Gastroesophageal sphincter (tissue), 4 donors: ENCODE measurements around the gene MYT1. TPM values are rescaled to one million over a fixed set of nuclear protein-coding genes. Genes with fewer than 3 reads are reported as not detected.

Source experiments
- ATAC-seq: fragments of 150-250 bp; one replicate; pipeline ENCODE4 v1.9.1; 2016; ENCODE audit warnings: mild to moderate bottlenecking, moderate library complexity
- H3K27ac ChIP-seq, 4 donors: fragments of 200-600 bp; sonication (generic) in 3 of 4; 1 replicate in 3 of 4; 2 replicates in 1 of 4; pipeline ENCODE4 v1.5.1; 2016 to 2019
- H3K27me3 ChIP-seq: fragments of 200-600 bp; sonication (generic); one replicate; pipeline ENCODE4 v1.5.1; 2019
- H3K36me3 ChIP-seq, 2 donors: fragments of 200-600 bp; sonication (generic); one replicate each; pipeline ENCODE4 v1.5.1; 2019; ENCODE audit warnings: control low read depth in 1 of 2
- H3K4me1 ChIP-seq, 3 donors: fragments of 200-600 bp; sonication (generic); 1 replicate in 2 of 3; 2 replicates in 1 of 3; pipeline ENCODE4 v1.5.1; 2016 to 2019; ENCODE audit warnings: control low read depth in 2 of 3
- H3K4me3 ChIP-seq, 2 donors: fragments of 200-600 bp; sonication (generic); one replicate each; pipeline ENCODE4 v1.5.1; 2019; ENCODE audit warnings: mild to moderate bottlenecking in 1 of 2, moderate library complexity in 1 of 2
- H3K9me3 ChIP-seq, 3 donors: fragments of 200-600 bp; sonication (generic); one replicate each; pipeline ENCODE4 v1.5.1; 2017 to 2019; ENCODE audit warnings: control low read depth in 2 of 3
- CTCF ChIP-seq, 4 experiments: fragments of 200-600 bp in 2 of 4; fragments of 450-650 bp in 2 of 4; sonication (generic) in 1 of 4; IDR thresholded peaks; one replicate each; pipeline ENCODE4 v1.5.1; 2017 to 2019; ENCODE audit warnings: antibody characterized with exemption in 4 of 4, mild to moderate bottlenecking in 2 of 4, moderate library complexity in 2 of 4
- EP300 ChIP-seq: sonication (generic); formaldehyde crosslinking; IDR thresholded peaks from one replicate; pipeline ENCODE4 v1.6.1; 2017; ENCODE audit warnings: antibody characterized with exemption, mild to moderate bottlenecking
- POLR2A ChIP-seq, 2 donors: fragments of 450-650 bp; IDR thresholded peaks; one replicate each; pipeline ENCODE4 v1.6.1; 2017; ENCODE audit warnings: antibody characterized with exemption in 2 of 2, mild to moderate bottlenecking in 2 of 2, moderate library complexity in 1 of 2
- POLR2AphosphoS5 ChIP-seq: sonication (generic); formaldehyde crosslinking; IDR thresholded peaks from one replicate; pipeline ENCODE4 v1.6.1; 2017; ENCODE audit warnings: antibody characterized with exemption
- WGBS, 2 donors: methylation state at CpG; one replicate each; pipeline ENCODE4 v1.1.5; 2018; ENCODE audit warnings: low coverage in 1 of 2; 5-methylcytosine and 5-hydroxymethylcytosine counted together
- total RNA-seq, 4 donors: library from RNA; depleted of rRNA; stranded (reverse); fragments of >200 nt; gene quantifications; one replicate each; pipeline ENCODE4 v1.1.0, GENCODE V29; 2016

Gene MYT1
- total RNA-seq, 4 donors from 2014 or later: 0.04 to 0.27 TPM; not detected in 2

DNA sequence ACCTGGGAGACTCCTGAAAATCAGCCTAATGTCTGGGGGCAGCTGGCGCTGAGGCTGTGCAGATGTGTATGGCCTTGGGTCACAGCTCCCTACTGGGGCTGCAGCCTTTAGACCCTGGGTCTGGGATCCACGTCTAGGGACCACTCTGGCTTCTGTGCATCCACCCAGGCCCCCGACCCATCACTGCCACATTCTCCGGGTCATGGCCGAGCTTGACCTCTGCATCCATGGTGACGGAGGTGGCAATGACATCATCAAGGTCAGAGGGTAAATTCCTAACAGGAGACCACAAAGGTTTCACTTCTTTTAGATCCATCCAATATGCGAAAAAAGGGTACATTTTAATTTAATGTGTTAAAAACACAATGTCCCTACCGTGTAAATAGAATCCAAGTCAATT lies 76.8 kb downstream of the MYT1 start:
- 56 to 84% methylated on average over 2 to 8 of the region's 8 CpGs for WGBS, 2 donors
- H3K4me3 ChIP-seq: no peak overlapping the region
- TF ChIP-seq EP300 (no peak), POLR2AphosphoS5 (no peak), POLR2A (IDR thresholded peaks at IDR 0.05) (no peak)
- H3K4me1 ChIP-seq: no peaks in the 10 kb centered on the region
- no peak overlapping the region for H3K27ac ChIP-seq
- peaks cover 10% of the 10 kb centered on the region for H3K27me3 ChIP-seq
- H3K9me3 ChIP-seq: no peaks in the 10 kb centered on the region
- H3K36me3 ChIP-seq: no peaks in the 10 kb centered on the region
- no peak for ATAC-seq

DNA sequence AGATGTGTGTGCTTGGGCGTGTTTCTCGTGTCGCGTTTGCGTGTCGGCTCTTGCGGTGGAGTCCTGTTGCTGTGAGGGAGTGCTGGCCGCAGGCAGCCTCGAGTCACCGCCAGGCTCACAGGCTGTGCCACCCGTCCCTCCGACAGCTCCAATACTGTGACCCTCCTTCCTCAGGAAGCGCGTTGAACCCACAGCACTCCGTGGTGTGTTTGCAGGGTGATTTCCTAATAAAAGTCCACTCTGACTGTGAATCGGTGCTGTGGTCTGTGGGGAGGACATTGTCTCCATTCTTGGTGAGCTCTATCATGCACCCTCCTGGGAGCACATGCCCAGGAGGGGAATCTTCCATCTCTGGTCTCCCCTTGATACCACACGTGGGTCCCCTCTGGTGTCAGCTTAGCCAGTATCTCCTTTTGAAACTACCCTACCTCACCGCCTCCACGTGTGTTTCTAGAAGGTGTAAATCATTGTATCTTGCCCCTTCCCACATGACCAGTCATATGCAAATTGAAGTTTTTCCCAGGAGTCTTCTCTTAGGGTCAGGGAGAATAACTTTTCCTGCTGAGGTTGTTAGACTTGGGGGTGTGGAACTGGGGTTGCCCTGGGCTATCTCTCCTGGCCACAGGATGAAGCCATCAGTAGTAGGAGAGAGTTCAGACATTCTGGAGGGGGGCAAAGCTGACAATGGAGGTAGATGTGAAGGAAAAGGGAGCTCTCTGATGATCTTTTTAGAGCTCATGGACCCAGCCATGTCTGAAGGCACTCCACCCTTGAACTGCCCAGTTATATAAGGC lies 77.9 kb downstream of the MYT1 start:
- Histone ChIP-seq H3K36me3 (no peaks in the 10 kb centered on the region), H3K9me3 (no peaks in the 10 kb centered on the region), H3K4me1 (no peaks in the 10 kb centered on the region), H3K4me3 (no peak overlapping the region), H3K27me3 (peaks cover 21% of the 10 kb centered on the region), H3K27ac (no peak overlapping the region)
- WGBS, 2 donors: 84% methylated on average over 10 of the region's 19 CpGs; no CpG with 5 or more reads in 1 of the 2 donors
- no peak for ATAC-seq
- TF ChIP-seq CTCF (IDR thresholded peaks at IDR 0.05) (no peak), POLR2AphosphoS5 (no peak), EP300 (no peak), POLR2A (IDR thresholded peaks at IDR 0.05) (no peak)

DNA sequence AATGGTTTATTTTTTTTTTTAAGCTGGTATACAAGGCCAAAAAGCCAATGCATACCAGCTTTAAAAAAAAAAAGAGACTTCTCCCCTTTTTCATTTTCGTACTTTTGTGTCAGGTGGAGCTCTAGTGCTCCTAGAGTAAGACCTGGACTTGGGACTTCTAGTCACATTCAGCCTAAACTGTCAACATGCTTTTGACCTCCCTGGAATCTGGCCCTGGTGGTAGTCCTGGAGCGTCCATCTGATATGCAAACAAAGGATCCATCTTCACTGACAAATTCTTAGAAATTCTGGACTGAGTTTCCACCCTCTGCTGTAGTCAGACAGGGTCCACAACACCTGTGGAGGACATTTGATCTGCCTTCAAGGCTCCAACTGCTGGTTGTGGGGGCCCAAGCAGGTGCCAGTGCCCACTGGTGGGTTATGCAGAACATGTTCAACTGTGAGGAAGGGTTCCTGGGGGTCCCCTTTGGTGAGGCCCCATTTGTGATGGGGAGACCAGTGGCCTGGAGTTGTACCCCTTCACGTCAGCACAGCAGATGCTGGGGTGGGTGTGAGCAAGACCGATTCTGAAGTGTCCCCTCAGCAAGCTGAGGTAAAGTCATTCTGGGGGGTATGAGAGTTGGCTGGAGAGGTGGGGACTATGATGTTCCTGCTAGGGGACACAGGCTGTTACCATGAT lies 78.7 kb downstream of the MYT1 start:
- H3K9me3 ChIP-seq: no peaks in the 10 kb centered on the region
- H3K36me3 ChIP-seq: no peaks in the 10 kb centered on the region
- no peak overlapping the region for H3K27ac ChIP-seq
- H3K4me1 ChIP-seq: no peaks in the 10 kb centered on the region
- peaks cover 28% of the 10 kb centered on the region for H3K27me3 ChIP-seq
- no peak for ATAC-seq
- no peak overlapping the region for H3K4me3 ChIP-seq
- TF ChIP-seq POLR2AphosphoS5 (no peak), CTCF (IDR thresholded peaks at IDR 0.05) (no peak), EP300 (no peak), POLR2A (IDR thresholded peaks at IDR 0.05) (no peak)
- 64 to 83% methylated on average over 2 to 4 of the region's 4 CpGs for WGBS, 2 donors

- ATAC-seq: no peak
- no peak overlapping the region for H3K27ac ChIP-seq
- peaks cover 35% of the 10 kb centered on the region for H3K27me3 ChIP-seq
- no peak for TF ChIP-seq POLR2AphosphoS5
- TF ChIP-seq CTCF (IDR thresholded peaks at IDR 0.05): no peak
- no peak for TF ChIP-seq POLR2A (IDR thresholded peaks at IDR 0.05)
- TF ChIP-seq EP300: no peak
- 56 to 70% methylated on average over 1 to 2 of the region's 2 CpGs for WGBS, 2 donors
- no peaks in the 10 kb centered on the region for H3K4me1 ChIP-seq
- no peak overlapping the region for H3K4me3 ChIP-seq
- H3K9me3 ChIP-seq: no peaks in the 10 kb centered on the region
- H3K36me3 ChIP-seq: no peaks in the 10 kb centered on the region
These were observed 80.1 kb downstream of the MYT1 start for GRCh38 chr20:64244281-64244805.

DNA sequence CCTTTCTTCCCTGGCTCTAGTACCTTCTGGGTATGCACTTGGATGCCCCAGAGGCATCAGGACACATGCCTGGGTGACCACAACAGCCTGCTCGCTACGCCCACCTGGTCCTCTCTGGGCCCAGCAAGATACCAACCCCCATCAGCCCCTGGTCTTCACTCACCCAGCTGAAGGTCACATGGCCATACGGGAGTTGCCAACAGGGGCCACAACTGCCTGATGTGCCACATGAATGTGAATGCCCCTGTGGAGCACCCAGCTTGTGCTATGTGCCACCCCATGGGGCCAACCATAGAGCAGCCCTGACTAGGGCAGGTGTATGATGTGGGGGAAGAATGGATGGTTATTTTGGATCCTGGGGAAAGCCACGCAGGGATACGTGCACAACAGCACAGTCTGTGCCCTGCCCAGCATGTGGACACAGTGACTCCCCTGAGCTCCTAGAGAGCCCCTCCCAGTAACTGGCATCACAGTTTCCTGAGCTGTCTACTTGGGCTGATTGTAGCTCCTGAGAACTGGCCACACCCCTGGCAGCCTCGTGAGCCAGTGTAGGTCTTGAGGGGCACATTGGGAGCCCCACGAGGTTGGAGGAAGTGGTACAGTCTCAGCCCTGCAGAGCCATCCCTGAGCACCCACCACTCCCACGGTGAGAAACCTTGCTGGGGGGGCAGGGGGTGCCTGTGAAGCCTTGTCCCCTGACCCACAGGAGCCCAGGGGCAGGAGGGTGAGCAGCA lies 80.8 kb downstream of the MYT1 start:
- Histone ChIP-seq H3K4me3 (no peak overlapping the region), H3K27me3 (peaks cover 35% of the 10 kb centered on the region), H3K27ac (no peak overlapping the region), H3K4me1 (no peaks in the 10 kb centered on the region), H3K36me3 (no peaks in the 10 kb centered on the region), H3K9me3 (no peaks in the 10 kb centered on the region)
- 53% methylated on average over 5 of the region's 8 CpGs; no CpG with 5 or more reads in 1 of the 2 donors for WGBS, 2 donors
- no peak for TF ChIP-seq CTCF (IDR thresholded peaks at IDR 0.05)
- TF ChIP-seq POLR2AphosphoS5: no peak
- no peak for ATAC-seq
